Measurements from ENCODE around the gene BMPER.

Gene BMPER

GRCh38 chr7:34181271-34181958 is 276.1 kb downstream of the BMPER start:
- TF ChIP-seq RARB (CRISPR knock-in tag; IDR thresholded peaks at IDR 0.05), result no peak
- TF ChIP-seq ZC3H10 (CRISPR knock-in tag; IDR thresholded peaks at IDR 0.05), result no peak
- no peak for ATAC-seq

- TF ChIP-seq OSR1 (CRISPR knock-in tag; IDR thresholded peaks at IDR 0.05) (no peak), ZNF565 (CRISPR knock-in tag; conservative IDR thresholded peaks at IDR 0.05; ENCODE audit: low read depth) (no peak), TOX (CRISPR knock-in tag; IDR thresholded peaks at IDR 0.05; ENCODE audit: borderline replicate concordance) (no peak), SNAI2 (CRISPR knock-in tag; IDR thresholded peaks at IDR 0.05) (no peak), ZFP30 (CRISPR knock-in tag; IDR thresholded peaks at IDR 0.05) (no peak), CSDC2 (CRISPR knock-in tag; IDR thresholded peaks at IDR 0.05) (no peak)
- peak; percentile 52; the same call in 1 of the 3 replicates for ATAC-seq
These were observed 279.1 kb downstream of the BMPER start for GRCh38 chr7:34184466-34184865.

GRCh38 chr7:34187798-34188307 is 282.5 kb downstream of the BMPER start:
- ATAC-seq, result peak; percentile 75
- TF ChIP-seq SNAI2 (CRISPR knock-in tag; IDR thresholded peaks at IDR 0.05), result no peak
- TF ChIP-seq TSHZ2 (CRISPR knock-in tag; IDR thresholded peaks at IDR 0.05), result no peak
- TF ChIP-seq PPARA (CRISPR knock-in tag; IDR thresholded peaks at IDR 0.05; ENCODE audit: borderline replicate concordance), result no peak
- TF ChIP-seq CSDC2 (CRISPR knock-in tag; IDR thresholded peaks at IDR 0.05), result no peak
- no peak for TF ChIP-seq ZFP30 (CRISPR knock-in tag; IDR thresholded peaks at IDR 0.05)
- no peak for TF ChIP-seq ISL1 (CRISPR knock-in tag; IDR thresholded peaks at IDR 0.05)

GRCh38 chr7:34189031-34189430 is 283.7 kb downstream of the BMPER start:
- TF ChIP-seq OSR1 (CRISPR knock-in tag; IDR thresholded peaks at IDR 0.05) (no peak), CREB5 (CRISPR knock-in tag; IDR thresholded peaks at IDR 0.05; ENCODE audit: low read depth) (no peak), CSDC2 (CRISPR knock-in tag; IDR thresholded peaks at IDR 0.05) (no peak), ARNTL (CRISPR knock-in tag; IDR thresholded peaks at IDR 0.05; ENCODE audit: borderline replicate concordance, low read depth) (no peak), PPARA (CRISPR knock-in tag; IDR thresholded peaks at IDR 0.05; ENCODE audit: borderline replicate concordance) (no peak), ZC3H10 (CRISPR knock-in tag; IDR thresholded peaks at IDR 0.05) (no peak), TCF4 (CRISPR knock-in tag; IDR thresholded peaks at IDR 0.05; ENCODE audit: borderline replicate concordance) (no peak), ZFP30 (CRISPR knock-in tag; IDR thresholded peaks at IDR 0.05) (no peak), BACH2 (CRISPR knock-in tag; IDR thresholded peaks at IDR 0.05; ENCODE audit: borderline replicate concordance) (no peak), SNAI2 (CRISPR knock-in tag; IDR thresholded peaks at IDR 0.05) (no peak), GLIS3 (CRISPR knock-in tag; IDR thresholded peaks at IDR 0.05) (no peak), ISL1 (CRISPR knock-in tag; IDR thresholded peaks at IDR 0.05) (no peak), POU6F1 (CRISPR knock-in tag; IDR thresholded peaks at IDR 0.05; ENCODE audit: borderline replicate concordance, low read depth) (no peak), ZNF8 (CRISPR knock-in tag; IDR thresholded peaks at IDR 0.05) (no peak)
- no peak for ATAC-seq

- TF ChIP-seq PPARA (CRISPR knock-in tag; IDR thresholded peaks at IDR 0.05; ENCODE audit: borderline replicate concordance) (no peak), ARNTL (CRISPR knock-in tag; IDR thresholded peaks at IDR 0.05; ENCODE audit: borderline replicate concordance, low read depth) (no peak), ISL1 (CRISPR knock-in tag; IDR thresholded peaks at IDR 0.05) (no peak), OSR1 (CRISPR knock-in tag; IDR thresholded peaks at IDR 0.05) (no peak)
- no peak for ATAC-seq
These were observed 285.0 kb downstream of the BMPER start for GRCh38 chr7:34190299-34190698.

All from SK-N-SH treated with all-trans-retinoic acid at 6 μM for 48 hours (cell line).